Nephron (organoid): Measurements from ENCODE around the gene TELO2.
A peak's percentile ranks its signal among the peaks of the same experiment; 100 is the strongest.
"Not testable (repeated sequence)": the region's sequence is repeated elsewhere in the genome, so short reads cannot be mapped to it uniquely, and the experiment has no call there.

Source experiments
- H3K27ac Mint-ChIP-seq, 3 experiments: 2 replicates each; pipeline ENCODE4 v1.8.0; 2020; ENCODE audit warnings: mixed read lengths in 3 of 3, mild to moderate bottlenecking in 2 of 3, moderate library complexity in 1 of 3
- H3K27me3 Mint-ChIP-seq: 2 replicates; pipeline ENCODE4 v1.8.0; 2021; ENCODE audit warnings: low read depth, mild to moderate bottlenecking, moderate library complexity, mixed read lengths
- H3K36me3 Mint-ChIP-seq: 2 replicates; pipeline ENCODE4 v1.8.0; 2020; ENCODE audit warnings: low read depth, mixed read lengths
- H3K4me1 Mint-ChIP-seq: 2 replicates; pipeline ENCODE4 v1.8.0; 2020; ENCODE audit warnings: mixed read lengths
- H3K4me3 Mint-ChIP-seq, 3 experiments: 2 replicates each; pipeline ENCODE4 v1.8.0; 2020; ENCODE audit warnings: mild to moderate bottlenecking in 3 of 3, mixed read lengths in 3 of 3, moderate library complexity in 2 of 3
- H3K9me3 Mint-ChIP-seq: 2 replicates; pipeline ENCODE4 v1.8.0; 2020; ENCODE audit warnings: mixed read lengths
- TF ChIP-seq, protein P1 (sequence below), 3 experiments: fragments of 200-600 bp; sonication (generic); IDR thresholded peaks; one replicate each; pipeline ENCODE4 v1.5.0; 2021; ENCODE audit warnings: antibody characterized with exemption in 3 of 3; ENCODE audit not compliant: unreplicated experiment in 3 of 3

The TELO2 gene

DNA sequence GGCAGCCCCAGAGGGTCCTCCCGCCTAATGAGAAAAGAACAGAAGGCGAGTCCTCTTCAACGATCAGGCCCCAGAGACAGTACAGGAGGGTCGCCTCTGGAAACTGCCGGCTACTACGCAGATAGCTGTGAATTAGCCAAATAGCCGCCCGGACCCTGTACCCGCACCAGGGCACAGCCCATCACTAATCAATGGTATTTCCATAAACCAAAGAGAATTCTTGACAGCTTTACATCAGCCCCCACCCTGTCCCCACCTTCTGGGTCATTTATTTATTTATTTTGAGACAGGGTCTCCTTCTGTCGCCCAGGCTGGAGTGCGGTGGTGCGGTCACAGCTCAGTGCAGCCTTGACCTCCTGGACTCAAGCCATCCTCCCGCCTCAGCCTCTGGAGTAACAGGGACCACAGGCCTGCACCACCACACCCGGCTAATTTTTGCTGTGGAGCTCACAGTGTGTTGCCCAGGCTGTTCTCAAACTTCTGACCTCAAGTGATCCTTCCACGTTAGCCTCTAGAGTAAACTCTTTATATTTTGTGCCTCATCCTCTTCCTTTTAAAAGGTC is 17.5 kb upstream of the TELO2 start:
- H3K27ac Mint-ChIP-seq = peak overlapping the region; percentile 29 to 85 (median 79)
- no peaks in the 10 kb centered on the region for H3K27me3 Mint-ChIP-seq
- no peaks in the 10 kb centered on the region for H3K9me3 Mint-ChIP-seq
- peak overlapping the region; percentile 80 to 88 (median 87) for H3K4me3 Mint-ChIP-seq
- H3K36me3 Mint-ChIP-seq = no peaks in the 10 kb centered on the region
- H3K4me1 Mint-ChIP-seq = peaks cover 5% of the 10 kb centered on the region
- TF ChIP-seq, protein P1, sequence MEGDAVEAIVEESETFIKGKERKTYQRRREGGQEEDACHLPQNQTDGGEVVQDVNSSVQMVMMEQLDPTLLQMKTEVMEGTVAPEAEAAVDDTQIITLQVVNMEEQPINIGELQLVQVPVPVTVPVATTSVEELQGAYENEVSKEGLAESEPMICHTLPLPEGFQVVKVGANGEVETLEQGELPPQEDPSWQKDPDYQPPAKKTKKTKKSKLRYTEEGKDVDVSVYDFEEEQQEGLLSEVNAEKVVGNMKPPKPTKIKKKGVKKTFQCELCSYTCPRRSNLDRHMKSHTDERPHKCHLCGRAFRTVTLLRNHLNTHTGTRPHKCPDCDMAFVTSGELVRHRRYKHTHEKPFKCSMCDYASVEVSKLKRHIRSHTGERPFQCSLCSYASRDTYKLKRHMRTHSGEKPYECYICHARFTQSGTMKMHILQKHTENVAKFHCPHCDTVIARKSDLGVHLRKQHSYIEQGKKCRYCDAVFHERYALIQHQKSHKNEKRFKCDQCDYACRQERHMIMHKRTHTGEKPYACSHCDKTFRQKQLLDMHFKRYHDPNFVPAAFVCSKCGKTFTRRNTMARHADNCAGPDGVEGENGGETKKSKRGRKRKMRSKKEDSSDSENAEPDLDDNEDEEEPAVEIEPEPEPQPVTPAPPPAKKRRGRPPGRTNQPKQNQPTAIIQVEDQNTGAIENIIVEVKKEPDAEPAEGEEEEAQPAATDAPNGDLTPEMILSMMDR (IDR thresholded peaks at IDR 0.05; ENCODE audit: unreplicated experiment in 3 of 3) = no peak

DNA sequence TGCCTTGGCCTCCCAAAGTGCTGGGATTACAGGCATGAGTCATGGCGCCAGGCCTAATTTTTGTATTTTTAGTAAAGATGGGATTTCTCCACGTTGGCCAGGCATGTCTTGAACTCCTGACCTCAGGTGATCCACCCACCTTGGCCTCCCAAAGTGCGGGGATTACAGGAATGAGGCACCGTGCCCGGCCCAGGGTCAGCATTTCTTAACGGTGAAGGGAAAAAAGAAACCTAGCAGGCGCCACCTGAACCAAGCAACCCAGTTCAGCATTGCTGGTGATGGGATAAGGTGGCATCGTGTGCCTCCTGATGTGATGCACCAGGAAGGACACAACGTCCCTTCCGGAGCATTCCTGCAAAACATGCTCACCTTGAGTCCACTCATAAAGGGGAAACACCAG is 16.1 kb upstream of the TELO2 start:
- peak overlapping the region; percentile 23 to 75 (median 63) for H3K4me3 Mint-ChIP-seq
- no peaks in the 10 kb centered on the region for H3K27me3 Mint-ChIP-seq
- no peaks in the 10 kb centered on the region for H3K9me3 Mint-ChIP-seq
- H3K27ac Mint-ChIP-seq = no peak overlapping the region
- TF ChIP-seq, protein P1 (IDR thresholded peaks at IDR 0.05; ENCODE audit: unreplicated experiment in 3 of 3) = no peak
- H3K4me1 Mint-ChIP-seq = peaks cover 5% of the 10 kb centered on the region
- no peaks in the 10 kb centered on the region for H3K36me3 Mint-ChIP-seq

DNA sequence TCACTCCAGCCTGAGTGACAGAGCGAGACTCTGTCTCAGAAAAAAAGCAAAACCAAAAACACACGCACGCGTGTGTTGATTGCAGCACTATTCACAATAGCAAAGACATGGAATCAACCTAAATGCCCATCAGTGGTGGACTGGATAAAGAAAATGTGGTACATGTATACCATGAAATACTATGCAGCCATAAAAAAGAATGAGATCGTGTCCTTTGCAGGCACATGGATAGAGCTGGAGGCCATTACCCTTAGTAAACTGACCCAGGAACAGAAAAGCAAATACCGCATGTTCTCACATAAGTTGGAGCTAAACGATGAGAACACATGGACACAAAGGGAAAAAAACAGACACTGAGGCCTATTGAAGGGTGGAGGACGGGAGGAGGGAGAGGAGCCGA is 14.2 kb upstream of the TELO2 start:
- not testable (repeated sequence) for H3K4me3 Mint-ChIP-seq, H3K9me3 Mint-ChIP-seq, H3K36me3 Mint-ChIP-seq, H3K4me1 Mint-ChIP-seq, H3K27ac Mint-ChIP-seq
- H3K27me3 Mint-ChIP-seq = peaks cover 13% of the 10 kb centered on the region

DNA sequence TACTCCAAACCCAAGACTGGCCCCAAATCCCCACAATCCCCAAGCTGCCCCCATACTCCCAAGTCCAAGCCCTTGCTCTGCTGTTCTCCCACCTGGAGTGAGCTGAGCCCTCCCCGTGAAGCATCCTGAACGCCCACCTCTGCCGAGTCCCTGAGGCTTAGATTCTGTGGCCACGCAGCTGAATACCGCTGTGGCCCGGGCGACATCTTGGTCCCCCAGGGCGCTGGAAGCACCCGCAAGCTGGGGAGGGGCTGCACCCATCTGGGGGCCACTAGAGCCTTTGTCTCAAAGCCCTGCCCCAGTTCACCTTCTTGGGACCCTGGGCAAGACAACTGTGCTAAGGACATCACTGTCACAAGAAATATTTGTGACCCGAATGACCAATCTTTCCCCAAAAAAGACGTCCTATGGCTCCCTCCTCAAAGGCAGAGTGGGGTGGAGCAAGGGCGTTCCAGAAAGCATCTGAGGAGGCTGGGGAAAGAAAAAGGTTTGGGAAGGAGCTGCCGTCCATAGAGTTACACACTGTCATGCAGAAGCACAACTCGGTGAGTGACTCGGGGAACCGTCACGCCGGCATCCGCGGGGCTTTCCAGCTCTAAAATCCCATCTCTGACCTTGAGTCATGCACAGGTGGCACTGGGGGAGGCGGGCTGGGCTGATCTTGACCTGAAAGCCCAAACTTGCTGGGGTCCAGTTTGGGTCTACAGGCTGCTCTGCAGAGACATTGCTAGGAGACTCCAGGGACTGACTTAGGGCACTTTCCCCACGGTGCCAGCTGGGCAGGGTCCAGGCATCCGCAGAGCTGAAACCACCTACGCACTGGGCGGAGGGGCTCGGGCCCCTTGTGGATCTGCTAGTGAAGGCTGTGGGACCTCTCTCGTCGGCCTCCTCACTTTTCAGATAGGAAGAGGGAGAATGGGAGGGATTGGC is 11.0 kb upstream of the TELO2 start:
- Mint-ChIP-seq H3K4me3 (no peak overlapping the region), H3K9me3 (no peaks in the 10 kb centered on the region), H3K4me1 (no peaks in the 10 kb centered on the region), H3K27ac (no peak overlapping the region), H3K27me3 (peaks cover 23% of the 10 kb centered on the region), H3K36me3 (no peaks in the 10 kb centered on the region)
- TF ChIP-seq, protein P1 (IDR thresholded peaks at IDR 0.05; ENCODE audit: unreplicated experiment in 3 of 3) = no peak

DNA sequence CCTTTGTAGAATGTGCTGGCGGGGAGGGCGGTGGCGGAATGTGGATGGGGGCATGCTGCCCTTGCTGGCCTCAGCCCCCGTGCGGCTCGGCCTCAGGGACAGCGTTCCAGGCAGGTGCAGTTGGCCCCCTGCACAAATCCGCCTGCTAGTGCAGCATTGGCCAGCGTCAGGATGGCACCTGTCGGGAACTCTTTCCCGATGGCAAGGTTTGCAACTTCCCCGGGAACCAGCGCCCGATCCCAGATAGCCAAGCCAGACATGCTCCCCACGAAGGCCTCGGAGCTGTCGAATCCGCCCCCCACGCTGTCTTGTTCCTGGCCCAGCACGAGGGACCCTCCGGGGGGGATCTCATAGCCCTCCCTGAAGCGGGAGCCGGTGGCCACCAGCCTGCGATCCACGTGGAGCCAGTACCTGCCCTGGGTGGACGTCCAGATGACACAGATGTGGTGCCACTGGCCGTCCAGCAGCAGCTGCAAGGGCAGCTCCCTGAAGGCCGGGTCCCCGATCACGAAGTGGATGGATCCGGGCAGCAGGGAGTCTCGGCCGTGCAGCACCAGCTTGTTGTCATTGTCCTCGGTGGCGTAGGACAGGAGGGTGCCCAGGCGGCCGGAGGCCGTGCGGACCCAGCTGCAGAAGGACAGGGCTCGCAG is 7.2 kb upstream of the TELO2 start:
- no peak overlapping the region for H3K4me3 Mint-ChIP-seq
- no peaks in the 10 kb centered on the region for H3K4me1 Mint-ChIP-seq
- H3K27ac Mint-ChIP-seq = no peak overlapping the region
- TF ChIP-seq, protein P1 (IDR thresholded peaks at IDR 0.05; ENCODE audit: unreplicated experiment in 3 of 3) = no peak
- no peaks in the 10 kb centered on the region for H3K36me3 Mint-ChIP-seq
- H3K27me3 Mint-ChIP-seq = peaks cover 23% of the 10 kb centered on the region
- H3K9me3 Mint-ChIP-seq = no peaks in the 10 kb centered on the region
